ENCODE results near the gene PITPNM1.

Gene PITPNM1

DNA sequence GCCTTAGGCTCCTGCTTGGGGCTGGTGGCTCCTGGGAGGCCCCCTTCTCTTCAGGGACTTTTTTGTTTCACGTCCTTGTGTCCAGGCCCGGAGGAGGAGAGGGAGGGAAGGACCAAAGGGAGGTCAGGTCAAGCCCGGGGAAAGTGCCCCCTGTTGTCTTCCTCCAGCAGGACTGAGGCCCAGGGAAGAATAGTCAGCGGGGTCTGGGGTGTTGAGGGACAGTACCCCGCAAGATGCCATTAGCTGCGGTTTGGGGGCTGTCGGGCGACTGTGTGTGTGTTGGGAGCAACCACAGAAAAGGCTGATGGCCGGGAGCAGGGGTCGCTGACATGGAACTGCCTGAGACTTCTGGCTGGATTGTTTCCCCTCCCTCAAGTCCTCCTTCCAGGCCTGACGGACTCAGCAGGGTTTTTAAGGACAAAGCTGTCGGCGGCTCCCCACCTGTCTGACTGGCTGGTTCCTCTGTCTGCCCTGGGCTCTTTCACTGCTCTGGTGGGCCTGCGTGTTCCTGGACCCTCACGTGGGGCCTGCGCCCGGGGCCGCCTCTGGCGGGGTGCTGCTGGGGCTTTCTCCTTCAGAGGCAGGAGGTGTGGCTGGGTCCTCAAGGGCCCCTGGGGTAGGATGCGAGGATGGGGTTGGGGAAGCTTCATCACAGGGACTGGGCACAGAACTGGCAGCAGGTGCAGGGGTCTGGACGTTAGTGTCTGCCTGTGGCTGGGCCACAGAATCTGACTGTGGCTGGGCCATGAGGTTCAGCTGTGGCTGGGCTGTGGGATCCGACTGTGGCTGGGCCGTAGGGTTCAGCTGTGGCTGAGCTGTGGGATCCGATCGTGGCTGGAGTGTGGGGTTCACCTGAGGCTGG lies 54.1 kb downstream of the PITPNM1 start:
- H3K9me2 ChIP-seq (replicated peaks; ENCODE audit: insufficient read depth, low read length), result no peaks in the 10 kb centered on the region

DNA sequence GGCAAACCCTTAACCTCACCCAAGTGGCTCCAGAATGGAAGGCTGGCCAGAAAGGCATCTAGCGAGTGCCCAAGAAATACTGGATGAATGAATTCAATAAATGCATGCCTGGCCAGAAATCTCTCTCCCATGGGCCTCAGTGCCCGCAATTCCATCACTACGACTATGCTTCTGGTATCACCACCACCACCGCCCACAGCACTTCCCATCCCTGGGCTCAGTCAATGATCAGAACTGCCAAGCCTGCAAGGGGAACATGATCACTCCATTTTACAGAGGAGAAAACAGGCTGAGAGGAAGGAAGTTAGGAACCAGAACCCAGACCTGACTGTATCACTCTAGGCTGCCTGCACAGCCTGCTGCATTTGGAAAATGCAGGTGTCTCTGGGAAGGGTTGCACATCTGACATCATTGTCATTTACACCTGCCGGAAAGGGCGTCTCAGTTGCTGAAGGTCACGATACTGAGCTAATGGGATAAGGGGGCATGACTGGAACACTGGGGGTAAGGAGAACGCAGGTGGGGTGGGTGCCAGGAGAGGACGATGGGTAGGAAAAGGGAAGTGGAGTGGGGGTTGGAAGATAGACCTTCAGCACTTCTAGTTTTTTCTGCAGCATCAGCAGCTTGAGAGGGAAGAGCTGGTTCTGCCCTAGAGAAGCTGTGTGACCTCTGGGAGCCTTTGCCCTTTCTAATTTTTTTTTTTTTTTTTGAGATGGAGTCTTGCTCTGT lies 55.9 kb downstream of the PITPNM1 start:
- H3K9ac ChIP-seq (ENCODE audit: low read length), result no peak overlapping the region
- H3F3A ChIP-seq (ENCODE audit: insufficient read depth), result peaks cover 22% of the 10 kb centered on the region
- H3K36me3 ChIP-seq (ENCODE audit: low read length), result no peaks in the 10 kb centered on the region
- no peaks in the 10 kb centered on the region for H4K20me1 ChIP-seq (ENCODE audit: low read depth, low read length)
- H3K79me2 ChIP-seq (ENCODE audit: insufficient read depth, low read length), result no peaks in the 10 kb centered on the region
- peak overlapping the region; percentile 42 for H3K27ac ChIP-seq (ENCODE audit: low read depth, low read length)
- no peaks in the 10 kb centered on the region for H3K27me3 ChIP-seq (ENCODE audit: low read length)
- no peak for TF ChIP-seq EZH2phosphoT487 (conservative IDR thresholded peaks at IDR 0.05; ENCODE audit: low read length)
- TF ChIP-seq, protein P1, sequence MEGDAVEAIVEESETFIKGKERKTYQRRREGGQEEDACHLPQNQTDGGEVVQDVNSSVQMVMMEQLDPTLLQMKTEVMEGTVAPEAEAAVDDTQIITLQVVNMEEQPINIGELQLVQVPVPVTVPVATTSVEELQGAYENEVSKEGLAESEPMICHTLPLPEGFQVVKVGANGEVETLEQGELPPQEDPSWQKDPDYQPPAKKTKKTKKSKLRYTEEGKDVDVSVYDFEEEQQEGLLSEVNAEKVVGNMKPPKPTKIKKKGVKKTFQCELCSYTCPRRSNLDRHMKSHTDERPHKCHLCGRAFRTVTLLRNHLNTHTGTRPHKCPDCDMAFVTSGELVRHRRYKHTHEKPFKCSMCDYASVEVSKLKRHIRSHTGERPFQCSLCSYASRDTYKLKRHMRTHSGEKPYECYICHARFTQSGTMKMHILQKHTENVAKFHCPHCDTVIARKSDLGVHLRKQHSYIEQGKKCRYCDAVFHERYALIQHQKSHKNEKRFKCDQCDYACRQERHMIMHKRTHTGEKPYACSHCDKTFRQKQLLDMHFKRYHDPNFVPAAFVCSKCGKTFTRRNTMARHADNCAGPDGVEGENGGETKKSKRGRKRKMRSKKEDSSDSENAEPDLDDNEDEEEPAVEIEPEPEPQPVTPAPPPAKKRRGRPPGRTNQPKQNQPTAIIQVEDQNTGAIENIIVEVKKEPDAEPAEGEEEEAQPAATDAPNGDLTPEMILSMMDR (IDR thresholded peaks at IDR 0.05; ENCODE audit: insufficient read depth, low read length, poor library complexity, severe bottlenecking), result no peak
- no peaks in the 10 kb centered on the region for H3K9me2 ChIP-seq (replicated peaks; ENCODE audit: insufficient read depth, low read length)
- no peak overlapping the region for H3K4me3 ChIP-seq (ENCODE audit: insufficient read depth, low read length, poor library complexity, severe bottlenecking)
- no peak overlapping the region for H2AFZ ChIP-seq (ENCODE audit: low read depth, low read length, severe bottlenecking)
- no peaks in the 10 kb centered on the region for H3K9me3 ChIP-seq (ENCODE audit: insufficient read depth, low read length)
- H3K4me2 ChIP-seq (ENCODE audit: low read depth, low read length, poor library complexity, severe bottlenecking), result no peak overlapping the region

More for the DNA sequence above, 54.1 kb downstream of the PITPNM1 start:
- Histone ChIP-seq H3K9ac (ENCODE audit: low read length) (no peak overlapping the region), H3K4me2 (ENCODE audit: low read depth, low read length, poor library complexity, severe bottlenecking) (no peak overlapping the region), H3F3A (ENCODE audit: insufficient read depth) (peaks cover 5% of the 10 kb centered on the region), H4K20me1 (ENCODE audit: low read depth, low read length) (no peaks in the 10 kb centered on the region), H3K79me2 (ENCODE audit: insufficient read depth, low read length) (no peaks in the 10 kb centered on the region), H2AFZ (ENCODE audit: low read depth, low read length, severe bottlenecking) (no peak overlapping the region), H3K27me3 (ENCODE audit: low read length) (no peaks in the 10 kb centered on the region), H3K9me3 (ENCODE audit: insufficient read depth, low read length) (no peaks in the 10 kb centered on the region), H3K36me3 (ENCODE audit: low read length) (no peaks in the 10 kb centered on the region), H3K4me3 (ENCODE audit: insufficient read depth, low read length, poor library complexity, severe bottlenecking) (no peak overlapping the region), H3K27ac (ENCODE audit: low read depth, low read length) (no peak overlapping the region)
- TF ChIP-seq, protein P1 (IDR thresholded peaks at IDR 0.05; ENCODE audit: insufficient read depth, low read length, poor library complexity, severe bottlenecking), result no peak
- no peak for TF ChIP-seq EZH2phosphoT487 (conservative IDR thresholded peaks at IDR 0.05; ENCODE audit: low read length)

DNA sequence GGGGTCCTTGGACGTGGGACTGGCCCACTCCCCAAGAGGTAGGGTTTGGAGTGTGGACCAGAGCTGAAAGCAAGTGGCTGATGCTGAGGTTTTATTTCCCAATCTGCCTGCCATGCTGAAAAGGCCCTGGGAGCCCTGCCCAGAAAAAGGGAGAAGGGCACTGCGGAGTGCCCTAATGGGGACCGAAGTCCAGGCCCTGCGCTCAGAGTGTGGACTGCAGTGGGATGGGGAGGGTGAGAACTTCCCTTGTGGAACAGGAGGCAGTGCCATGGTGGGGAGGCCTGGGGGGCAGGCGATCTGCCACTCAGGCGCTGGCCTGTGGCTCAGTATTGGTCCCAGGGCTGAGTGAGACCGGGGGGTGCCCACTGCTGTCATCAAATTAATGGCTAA lies 56.9 kb downstream of the PITPNM1 start:
- no peak overlapping the region for H3K4me2 ChIP-seq (ENCODE audit: low read depth, low read length, poor library complexity, severe bottlenecking)
- H3K79me2 ChIP-seq (ENCODE audit: insufficient read depth, low read length), result no peaks in the 10 kb centered on the region
- no peak overlapping the region for H3K27ac ChIP-seq (ENCODE audit: low read depth, low read length)
- H3K36me3 ChIP-seq (ENCODE audit: low read length), result no peaks in the 10 kb centered on the region
- H3K27me3 ChIP-seq (ENCODE audit: low read length), result no peaks in the 10 kb centered on the region
- no peak overlapping the region for H2AFZ ChIP-seq (ENCODE audit: low read depth, low read length, severe bottlenecking)
- no peaks in the 10 kb centered on the region for H3K9me3 ChIP-seq (ENCODE audit: insufficient read depth, low read length)
- H3K9me2 ChIP-seq (replicated peaks; ENCODE audit: insufficient read depth, low read length), result no peaks in the 10 kb centered on the region
- TF ChIP-seq, protein P1 (IDR thresholded peaks at IDR 0.05; ENCODE audit: insufficient read depth, low read length, poor library complexity, severe bottlenecking), result no peak
- TF ChIP-seq EZH2phosphoT487 (conservative IDR thresholded peaks at IDR 0.05; ENCODE audit: low read length), result no peak
- H3K9ac ChIP-seq (ENCODE audit: low read length), result no peak overlapping the region
- H4K20me1 ChIP-seq (ENCODE audit: low read depth, low read length), result no peaks in the 10 kb centered on the region
- peaks cover 30% of the 10 kb centered on the region for H3F3A ChIP-seq (ENCODE audit: insufficient read depth)
- H3K4me3 ChIP-seq (ENCODE audit: insufficient read depth, low read length, poor library complexity, severe bottlenecking), result no peak overlapping the region

Data from SU-DHL-6 (cell line).